WTC11 (cell line): ENCODE data around the gene CDK8. TPM values are rescaled to one million over a fixed set of nuclear protein-coding genes. Genes with fewer than 3 reads are reported as not detected.

ENCODE experiments used
- ATAC-seq: fragments of 200-7000 bp; cut with Tn5 transposase; 2 replicates; pipeline ENCODE4 v1.10.0; 2021; ENCODE audit warnings: mild to moderate bottlenecking, moderate library complexity
- CTCF ChIA-PET: fragments of 300-600 bp; sonication (Branson Sonifier 250); formaldehyde crosslinking; loops from one replicate; lab custom pipeline; 2021; ENCODE audit warnings: antibody characterized with exemption; lab: Charles Lee
- POLR2A ChIA-PET: fragments of 350-600 bp; sonication (Branson Sonifier 250); formaldehyde crosslinking; loops from one replicate; lab custom pipeline; 2021; ENCODE audit warnings: antibody characterized with exemption; lab: Charles Lee
- DNase-seq: peaks from one replicate; pipeline ENCODE4 v3.0.0; 2021; ENCODE audit warnings: low spot score
- H3K27ac Mint-ChIP-seq: 2 replicates; pipeline ENCODE4 v1.8.0; 2021; ENCODE audit warnings: mixed read lengths
- H3K27me3 Mint-ChIP-seq: 2 replicates; pipeline ENCODE4 v1.8.0; 2021; ENCODE audit warnings: low read depth, mild to moderate bottlenecking, moderate library complexity, mixed read lengths
- H3K36me3 Mint-ChIP-seq: 2 replicates; pipeline ENCODE4 v1.8.0; 2021; ENCODE audit warnings: mixed read lengths
- H3K4me1 Mint-ChIP-seq: 2 replicates; pipeline ENCODE4 v1.8.0; 2022; ENCODE audit warnings: mixed read lengths
- H3K4me3 Mint-ChIP-seq: 2 replicates; pipeline ENCODE4 v1.8.0; 2021; ENCODE audit warnings: mild to moderate bottlenecking, moderate library complexity, mixed read lengths
- H3K9me3 Mint-ChIP-seq: 2 replicates; pipeline ENCODE4 v1.8.0; 2021; ENCODE audit warnings: mixed read lengths
- ATF6 ChIP-seq: sonication (generic); formaldehyde crosslinking; IDR thresholded peaks from 2 replicates; pipeline ENCODE4 v1.8.1; 2023; ENCODE audit warnings: mild to moderate bottlenecking, missing genetic modification reagents
- CDX4 ChIP-seq: fragments of 250-450 bp; sonication (Bioruptor Pico); IDR thresholded peaks from 2 replicates; pipeline ENCODE4 v1.9.0; 2021; ENCODE audit warnings: moderate library complexity, mild to moderate bottlenecking, inconsistent platforms, borderline replicate concordance
- FOXK1 ChIP-seq: sonication (generic); formaldehyde crosslinking; IDR thresholded peaks from 2 replicates; pipeline ENCODE4 v1.8.0; 2022; ENCODE audit warnings: mild to moderate bottlenecking, moderate library complexity, missing genetic modification reagents
- FOXP1 ChIP-seq: sonication (generic); formaldehyde crosslinking; IDR thresholded peaks from 2 replicates; pipeline ENCODE4 v1.8.0; 2022; ENCODE audit warnings: missing genetic modification reagents, mild to moderate bottlenecking, moderate library complexity, borderline replicate concordance
- GABPB1 ChIP-seq: sonication (generic); formaldehyde crosslinking; IDR thresholded peaks from 2 replicates; pipeline ENCODE4 v1.8.1; 2023; ENCODE audit warnings: mild to moderate bottlenecking, missing genetic modification reagents
- HMGA2 ChIP-seq: fragments of 250-450 bp; sonication (Bioruptor Pico); IDR thresholded peaks from 2 replicates; pipeline ENCODE4 v1.4.0; 2021; ENCODE audit warnings: mild to moderate bottlenecking, moderate library complexity
- JAZF1 ChIP-seq: fragments of 250-450 bp; sonication (Bioruptor Pico); IDR thresholded peaks from 2 replicates; pipeline ENCODE4 v1.9.0; 2021; ENCODE audit warnings: moderate library complexity, mild to moderate bottlenecking, inconsistent platforms
- MAX ChIP-seq: sonication (generic); formaldehyde crosslinking; IDR thresholded peaks from 2 replicates; pipeline ENCODE4 v1.8.0; 2022; ENCODE audit warnings: mild to moderate bottlenecking, missing genetic modification reagents
- NR2C2 ChIP-seq: sonication (generic); formaldehyde crosslinking; IDR thresholded peaks from 2 replicates; pipeline ENCODE4 v1.8.0; 2022; ENCODE audit warnings: mild to moderate bottlenecking, missing genetic modification reagents
- OVOL2 ChIP-seq: fragments of 250-450 bp; sonication (Bioruptor Pico); IDR thresholded peaks from 2 replicates; pipeline ENCODE4 v1.9.0; 2021; ENCODE audit warnings: mild to moderate bottlenecking, borderline replicate concordance
- PREB ChIP-seq: sonication (generic); formaldehyde crosslinking; IDR thresholded peaks from 2 replicates; pipeline ENCODE4 v1.8.1; 2022; ENCODE audit warnings: mild to moderate bottlenecking, missing genetic modification reagents, moderate library complexity, borderline replicate concordance
- RORB ChIP-seq: fragments of 250-450 bp; sonication (Bioruptor Pico); IDR thresholded peaks from 2 replicates; pipeline ENCODE4 v1.9.0; 2021; ENCODE audit warnings: mild to moderate bottlenecking
- TEAD1 ChIP-seq: sonication (generic); formaldehyde crosslinking; IDR thresholded peaks from 2 replicates; pipeline ENCODE4 v1.8.0; 2022; ENCODE audit warnings: mild to moderate bottlenecking, missing genetic modification reagents
- USF2 ChIP-seq: sonication (generic); formaldehyde crosslinking; IDR thresholded peaks from 2 replicates; pipeline ENCODE4 v1.8.1; 2023; ENCODE audit warnings: mild to moderate bottlenecking, missing genetic modification reagents, moderate library complexity
- total RNA-seq: library from RNA; stranded (reverse); gene quantifications from 3 replicates; pipeline ENCODE4 v1.2.3, GENCODE V29; 2021
- TF ChIP-seq, protein P1 (sequence below): sonication (generic); formaldehyde crosslinking; IDR thresholded peaks from 2 replicates; pipeline ENCODE4 v1.8.1; 2023; ENCODE audit warnings: mild to moderate bottlenecking, missing genetic modification reagents
- TF ChIP-seq, protein P2 (sequence below): sonication (generic); formaldehyde crosslinking; IDR thresholded peaks from 2 replicates; pipeline ENCODE4 v1.8.1; 2023; ENCODE audit warnings: mild to moderate bottlenecking, moderate library complexity, missing genetic modification reagents

The CDK8 gene
- total RNA-seq, 1 experiment from 2014 or later = 21.4 TPM

DNA sequence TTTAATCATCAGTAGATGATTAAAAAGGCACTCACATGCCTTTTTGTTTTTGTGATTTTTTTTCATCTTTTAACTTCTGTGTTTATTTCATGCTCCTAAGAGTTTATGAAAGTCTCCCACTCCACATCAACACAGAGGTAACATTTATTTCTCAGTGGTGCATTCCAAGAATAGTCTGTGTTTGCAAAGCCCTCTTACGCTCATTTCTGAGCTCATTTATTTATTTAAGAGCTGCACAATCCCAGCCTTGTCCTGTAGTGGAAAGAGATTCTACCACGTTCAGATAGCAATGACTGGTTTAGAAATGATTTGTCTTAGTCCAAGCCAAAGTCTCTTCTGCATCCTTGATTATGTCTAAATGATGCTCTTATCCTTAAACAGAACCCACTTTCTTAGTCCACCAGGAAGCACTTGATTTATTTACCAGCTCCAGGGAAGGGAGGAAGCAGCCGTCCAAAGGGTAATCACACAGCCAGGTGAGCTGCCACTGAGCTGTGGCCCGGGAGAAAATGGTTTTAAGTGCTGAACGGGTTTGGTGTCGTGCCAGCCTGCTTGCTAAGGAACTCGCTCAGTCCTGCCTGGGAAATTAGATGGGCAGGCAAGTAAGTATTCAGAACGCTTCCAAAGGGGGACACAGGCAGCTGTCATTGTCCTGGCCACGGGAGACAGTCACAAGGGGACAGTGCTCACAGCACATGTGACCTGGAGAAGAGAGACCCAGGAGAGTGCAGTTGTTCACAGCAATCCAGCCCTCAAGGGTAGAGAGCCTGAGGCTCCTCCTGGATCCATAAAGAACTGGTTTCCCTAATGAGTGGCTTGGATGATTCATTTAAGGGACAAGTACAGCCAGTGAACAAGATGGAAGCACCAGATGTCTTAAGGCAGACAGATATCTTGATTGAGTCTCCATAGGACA, 171.8 kb downstream of the CDK8 start:
- Mint-ChIP-seq H3K4me3 (no peak overlapping the region), H3K9me3 (no peaks in the 10 kb centered on the region), H3K36me3 (no peaks in the 10 kb centered on the region), H3K27me3 (no peaks in the 10 kb centered on the region), H3K27ac (no peak overlapping the region), H3K4me1 (peaks cover 2% of the 10 kb centered on the region; the same call in 1 of the 2 replicates)
- POLR2A ChIA-PET = no interaction called here
- DNase-seq (no peak), ATAC-seq (no peak)
- CTCF ChIA-PET = interaction anchor here (1.2 to 3.7 kb wide), 4 partner anchors 71 to 273 kb away, joined by 4 to 18 read pairs (median 6); no protein-coding TSS in a partner anchor
- TF ChIP-seq, protein P1, sequence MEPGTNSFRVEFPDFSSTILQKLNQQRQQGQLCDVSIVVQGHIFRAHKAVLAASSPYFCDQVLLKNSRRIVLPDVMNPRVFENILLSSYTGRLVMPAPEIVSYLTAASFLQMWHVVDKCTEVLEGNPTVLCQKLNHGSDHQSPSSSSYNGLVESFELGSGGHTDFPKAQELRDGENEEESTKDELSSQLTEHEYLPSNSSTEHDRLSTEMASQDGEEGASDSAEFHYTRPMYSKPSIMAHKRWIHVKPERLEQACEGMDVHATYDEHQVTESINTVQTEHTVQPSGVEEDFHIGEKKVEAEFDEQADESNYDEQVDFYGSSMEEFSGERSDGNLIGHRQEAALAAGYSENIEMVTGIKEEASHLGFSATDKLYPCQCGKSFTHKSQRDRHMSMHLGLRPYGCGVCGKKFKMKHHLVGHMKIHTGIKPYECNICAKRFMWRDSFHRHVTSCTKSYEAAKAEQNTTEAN = no peak
- TF ChIP-seq TEAD1 (no peak), NR2C2 (CRISPR knock-in tag) (no peak)

DNA sequence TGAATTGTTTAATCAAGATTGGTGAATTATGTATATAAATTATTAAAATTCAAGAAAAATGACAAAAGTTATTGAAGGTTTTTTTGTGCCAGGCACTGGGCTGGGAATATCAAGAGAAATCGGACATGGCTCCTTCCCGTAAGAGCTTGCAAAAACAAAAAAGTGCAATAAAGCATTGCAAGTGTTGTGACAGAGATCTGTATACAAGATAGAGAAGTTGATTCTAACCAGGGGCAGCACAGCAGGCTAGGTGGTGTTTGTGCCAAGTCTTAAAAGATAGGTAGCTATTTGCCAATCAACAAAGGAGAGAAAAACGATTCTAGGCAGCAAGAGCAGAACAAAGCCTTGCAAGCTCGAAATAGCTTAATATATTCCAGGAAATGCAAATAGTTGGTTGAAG, 179.8 kb downstream of the CDK8 start:
- H3K4me3 Mint-ChIP-seq = no peak overlapping the region
- no peak overlapping the region for H3K27ac Mint-ChIP-seq
- no peaks in the 10 kb centered on the region; the same call in none of the 2 replicates for H3K27me3 Mint-ChIP-seq
- no peak for ATAC-seq
- ChIA-PET CTCF (no interaction called here), POLR2A (interaction anchor here (0.5 kb wide), 1 partner anchor 115 kb away, joined by 3 read pairs; no protein-coding TSS in a partner anchor)
- H3K4me1 Mint-ChIP-seq = no peaks in the 10 kb centered on the region
- peaks cover 42% of the 10 kb centered on the region for H3K9me3 Mint-ChIP-seq
- H3K36me3 Mint-ChIP-seq = peaks cover 26% of the 10 kb centered on the region
- TF ChIP-seq FOXP1 (CRISPR knock-in tag) (no peak), MAX (CRISPR knock-in tag) (no peak), FOXK1 (CRISPR knock-in tag) (no peak), GABPB1 (CRISPR knock-in tag) (no peak), JAZF1 (CRISPR knock-in tag) (no peak)
- TF ChIP-seq, protein P2, sequence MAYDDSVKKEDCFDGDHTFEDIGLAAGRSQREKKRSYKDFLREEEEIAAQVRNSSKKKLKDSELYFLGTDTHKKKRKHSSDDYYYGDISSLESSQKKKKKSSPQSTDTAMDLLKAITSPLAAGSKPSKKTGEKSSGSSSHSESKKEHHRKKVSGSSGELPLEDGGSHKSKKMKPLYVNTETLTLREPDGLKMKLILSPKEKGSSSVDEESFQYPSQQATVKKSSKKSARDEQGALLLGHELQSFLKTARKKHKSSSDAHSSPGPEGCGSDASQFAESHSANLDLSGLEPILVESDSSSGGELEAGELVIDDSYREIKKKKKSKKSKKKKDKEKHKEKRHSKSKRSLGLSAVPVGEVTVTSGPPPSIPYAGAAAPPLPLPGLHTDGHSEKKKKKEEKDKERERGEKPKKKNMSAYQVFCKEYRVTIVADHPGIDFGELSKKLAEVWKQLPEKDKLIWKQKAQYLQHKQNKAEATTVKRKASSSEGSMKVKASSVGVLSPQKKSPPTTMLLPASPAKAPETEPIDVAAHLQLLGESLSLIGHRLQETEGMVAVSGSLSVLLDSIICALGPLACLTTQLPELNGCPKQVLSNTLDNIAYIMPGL (CRISPR knock-in tag) = no peak
- no peak for DNase-seq

DNA sequence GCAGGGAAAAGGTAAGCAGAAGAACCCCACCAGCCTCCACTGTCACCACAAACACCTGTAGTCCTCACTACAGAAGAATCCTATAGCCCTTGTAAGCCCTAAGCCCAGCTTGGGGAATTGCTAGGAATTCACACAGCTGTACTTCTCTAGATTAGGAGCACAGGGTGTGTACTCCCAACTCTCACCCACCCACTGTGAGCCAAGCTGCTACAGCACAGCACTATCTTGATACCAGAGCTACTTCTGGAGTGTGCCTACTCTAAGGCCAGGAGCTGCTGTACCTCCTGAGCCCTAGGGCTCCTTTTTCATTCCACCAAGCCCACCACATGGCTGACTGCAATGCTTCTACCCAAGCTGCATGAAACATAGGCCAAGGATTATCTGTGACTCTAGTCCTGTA, 181.2 kb downstream of the CDK8 start:
- peaks cover 26% of the 10 kb centered on the region for H3K36me3 Mint-ChIP-seq
- no peak for ATAC-seq
- H3K4me3 Mint-ChIP-seq = no peak overlapping the region
- no peak for TF ChIP-seq ATF6 (CRISPR knock-in tag)
- TF ChIP-seq CDX4 (CRISPR knock-in tag) = no peak
- TF ChIP-seq USF2 (CRISPR knock-in tag) = no peak
- TF ChIP-seq FOXP1 (CRISPR knock-in tag) = no peak
- no peak for TF ChIP-seq RORB (CRISPR knock-in tag)
- TF ChIP-seq, protein P1 = no peak
- TF ChIP-seq PREB (CRISPR knock-in tag) = no peak
- no peak for TF ChIP-seq HMGA2 (CRISPR knock-in tag)
- no peak for TF ChIP-seq TEAD1
- TF ChIP-seq OVOL2 (CRISPR knock-in tag) = no peak
- CTCF ChIA-PET = no interaction called here
- H3K27ac Mint-ChIP-seq = no peak overlapping the region
- no peak for DNase-seq
- no peaks in the 10 kb centered on the region; the same call in none of the 2 replicates for H3K27me3 Mint-ChIP-seq
- H3K4me1 Mint-ChIP-seq = no peaks in the 10 kb centered on the region
- POLR2A ChIA-PET = no interaction called here
- peaks cover 42% of the 10 kb centered on the region for H3K9me3 Mint-ChIP-seq
